Stimulated activated CD8-positive, alpha-beta memory T cell treated with anti-CD3 and anti-CD28 coated beads, Interleukin-12 subunit alpha, Interleukin-12 subunit beta, amount 100 ng/mL, for 1 hour (primary cell): Measurements from ENCODE around the gene C20orf141.
"Not testable (repeated sequence)": the region's sequence is repeated elsewhere in the genome, so short reads cannot be mapped to it uniquely, and the experiment has no call there.

ENCODE experiments used
- DNase-seq: peaks from one replicate; pipeline ENCODE4 v3.0.0-alpha.2; 2020; ENCODE audit warnings: low read depth

The C20orf141 gene

DNA sequence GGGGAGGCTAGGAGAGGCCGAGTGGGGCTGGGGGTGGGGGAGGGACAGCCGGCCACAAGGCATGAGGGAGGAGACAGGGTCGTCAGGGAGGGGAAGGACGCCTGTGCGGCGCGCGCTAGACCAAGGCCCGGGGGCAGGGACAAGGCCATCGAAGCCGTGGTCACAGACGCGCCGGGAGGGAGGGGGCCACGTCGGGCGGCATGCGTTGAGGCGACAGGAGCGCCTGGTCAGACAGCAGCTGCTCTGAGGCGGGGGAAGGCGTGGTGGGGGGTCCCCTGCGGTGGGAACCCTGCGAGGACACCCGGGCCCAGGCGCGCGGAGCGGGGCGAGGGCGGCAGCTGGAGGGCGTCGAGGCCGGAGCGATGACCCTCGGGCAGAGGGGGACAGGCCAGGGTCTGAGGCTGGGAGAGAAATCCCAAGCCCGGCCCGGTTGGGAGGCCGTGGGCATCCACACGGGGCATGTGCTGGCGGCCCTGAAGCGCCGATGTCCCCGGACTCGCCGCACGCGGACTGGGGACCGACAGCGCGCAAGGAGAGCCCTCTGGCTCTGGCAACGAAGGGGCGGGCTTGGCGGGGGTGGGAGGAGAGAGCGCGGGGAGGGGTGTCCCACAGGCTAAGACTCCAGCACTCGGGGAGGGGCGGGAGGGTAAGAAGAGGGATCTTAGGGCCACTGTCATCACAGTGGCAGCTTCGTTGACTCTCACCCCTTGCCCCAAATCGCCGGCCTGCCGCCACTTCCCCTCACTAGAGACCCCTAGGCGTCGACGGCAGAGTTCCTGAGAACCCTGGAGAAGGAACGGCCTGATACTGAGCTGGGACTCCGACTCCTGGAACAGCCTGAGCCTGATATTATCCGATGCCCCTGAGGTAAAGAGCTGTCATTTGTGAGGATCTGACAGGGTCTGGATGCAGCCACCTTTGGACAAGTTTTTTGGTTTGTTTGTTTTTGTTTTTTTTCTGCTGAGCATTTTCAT lies 6.4 kb downstream of the C20orf141 start:
- no peak for DNase-seq

DNA sequence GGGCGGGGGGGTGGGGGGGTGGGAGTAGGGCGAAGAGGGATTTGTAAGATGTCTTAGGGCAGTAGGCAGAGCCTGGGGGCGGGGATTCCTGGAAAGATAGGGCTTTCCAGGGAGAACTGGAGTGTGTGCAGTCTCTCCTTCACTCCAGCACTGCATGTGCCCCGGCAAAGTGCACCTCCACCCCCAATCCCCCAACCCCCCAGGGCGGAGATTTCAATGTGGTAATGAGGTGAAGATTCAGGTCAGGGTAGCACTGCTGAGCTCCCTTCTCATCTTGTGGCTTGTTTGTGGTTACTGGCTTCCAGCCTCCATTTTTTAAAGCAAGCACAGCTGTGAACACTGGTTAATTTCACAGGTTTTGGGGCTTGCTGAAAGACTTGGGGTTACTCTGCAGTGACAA lies 7.3 kb downstream of the C20orf141 start:
- DNase-seq, result no peak

DNA sequence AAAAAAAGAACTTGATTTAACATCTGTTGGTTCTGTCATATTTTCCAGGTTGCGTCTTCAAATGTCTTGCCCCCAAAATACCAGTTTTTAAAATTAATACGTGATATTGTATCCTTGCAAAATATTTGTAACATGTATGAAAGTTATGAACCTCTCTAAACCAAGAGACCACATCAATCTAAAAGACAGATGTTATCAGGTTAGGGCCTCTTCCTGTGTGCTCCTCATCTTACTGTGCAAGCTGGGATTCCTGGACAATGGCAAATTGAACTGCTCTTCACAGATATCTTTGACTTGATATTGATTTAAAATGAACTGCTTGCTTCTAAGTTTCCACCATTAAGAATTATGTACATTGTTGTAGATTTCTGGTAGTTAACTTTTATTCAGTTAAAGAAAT lies 11.0 kb downstream of the C20orf141 start:
- DNase-seq, result no peak

DNA sequence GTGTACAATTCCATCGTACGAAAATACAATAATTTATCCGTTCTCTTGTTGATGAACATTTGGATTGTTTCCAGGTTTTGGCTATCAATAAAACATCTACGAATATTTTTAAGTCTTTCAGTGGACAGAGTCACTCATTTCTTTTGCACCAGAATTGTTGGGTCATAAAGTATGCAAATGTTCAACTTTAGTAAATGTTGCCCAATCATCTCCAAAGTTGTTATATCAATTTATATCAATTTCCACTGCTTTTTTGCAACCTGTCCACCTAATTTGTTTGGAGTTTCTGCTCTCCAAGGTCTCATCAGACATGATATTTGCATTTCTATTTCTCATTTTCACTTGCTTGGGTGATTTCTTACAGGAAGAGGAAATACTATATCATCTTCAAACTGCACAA lies 11.9 kb downstream of the C20orf141 start:
- no peak for DNase-seq

DNA sequence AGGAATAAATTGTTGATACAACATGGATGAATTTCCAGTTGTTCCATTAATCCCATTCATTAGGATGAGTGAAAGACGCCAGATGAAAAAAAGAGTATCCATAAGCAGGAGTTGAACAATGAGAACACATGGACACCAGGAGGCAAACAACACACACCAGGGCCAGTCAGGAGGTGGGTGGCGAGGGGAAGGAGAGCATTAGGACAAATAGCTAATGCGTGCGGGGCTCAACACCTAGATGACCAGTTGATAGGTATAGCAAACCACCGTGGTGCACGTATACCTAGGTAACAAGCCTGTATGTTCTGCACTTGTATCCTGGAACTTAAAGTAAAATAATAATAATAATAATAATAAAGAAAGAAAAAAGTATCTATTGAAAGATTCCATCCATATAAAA lies 14.6 kb downstream of the C20orf141 start:
- no peak for DNase-seq

DNA sequence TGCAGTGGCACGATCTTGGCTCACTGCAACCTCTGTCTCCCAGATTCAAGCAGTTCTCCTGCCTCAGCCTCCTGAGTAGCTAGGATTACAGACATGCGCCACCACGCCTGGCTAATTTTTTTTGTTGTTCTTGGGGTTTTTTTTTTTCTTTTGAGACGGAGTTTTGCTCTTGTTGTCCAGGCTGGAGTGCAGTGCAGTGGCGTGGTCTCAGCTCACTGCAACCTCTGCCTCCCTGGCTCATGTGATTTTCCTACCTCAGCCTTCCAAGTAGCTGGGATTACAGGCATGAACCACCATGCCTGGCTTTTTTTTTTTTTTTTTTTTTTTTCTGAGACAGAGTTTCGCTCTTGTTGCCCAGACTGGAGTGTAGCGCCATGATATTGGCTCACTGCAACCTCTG lies 16.4 kb downstream of the C20orf141 start:
- not testable (repeated sequence) for DNase-seq

DNA sequence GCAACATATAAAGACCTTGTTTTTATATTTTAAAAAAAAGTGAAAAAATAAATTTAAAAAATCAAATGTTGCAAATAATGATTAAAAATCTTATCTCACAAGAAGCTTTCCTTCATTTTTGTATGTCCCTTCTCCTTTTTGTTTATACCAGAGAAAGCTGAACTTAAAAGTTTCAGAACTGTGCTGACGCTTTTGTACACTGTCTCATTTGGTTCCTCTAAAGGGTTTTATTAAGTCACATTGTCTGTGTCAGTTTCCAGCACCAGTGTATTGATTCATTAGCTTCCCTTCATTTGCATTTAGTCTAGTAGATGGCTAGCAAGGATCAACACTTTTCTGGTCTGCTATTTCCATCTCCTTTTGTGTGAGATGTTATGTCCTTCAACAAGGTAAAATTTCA lies 19.0 kb downstream of the C20orf141 start:
- DNase-seq, result no peak

DNA sequence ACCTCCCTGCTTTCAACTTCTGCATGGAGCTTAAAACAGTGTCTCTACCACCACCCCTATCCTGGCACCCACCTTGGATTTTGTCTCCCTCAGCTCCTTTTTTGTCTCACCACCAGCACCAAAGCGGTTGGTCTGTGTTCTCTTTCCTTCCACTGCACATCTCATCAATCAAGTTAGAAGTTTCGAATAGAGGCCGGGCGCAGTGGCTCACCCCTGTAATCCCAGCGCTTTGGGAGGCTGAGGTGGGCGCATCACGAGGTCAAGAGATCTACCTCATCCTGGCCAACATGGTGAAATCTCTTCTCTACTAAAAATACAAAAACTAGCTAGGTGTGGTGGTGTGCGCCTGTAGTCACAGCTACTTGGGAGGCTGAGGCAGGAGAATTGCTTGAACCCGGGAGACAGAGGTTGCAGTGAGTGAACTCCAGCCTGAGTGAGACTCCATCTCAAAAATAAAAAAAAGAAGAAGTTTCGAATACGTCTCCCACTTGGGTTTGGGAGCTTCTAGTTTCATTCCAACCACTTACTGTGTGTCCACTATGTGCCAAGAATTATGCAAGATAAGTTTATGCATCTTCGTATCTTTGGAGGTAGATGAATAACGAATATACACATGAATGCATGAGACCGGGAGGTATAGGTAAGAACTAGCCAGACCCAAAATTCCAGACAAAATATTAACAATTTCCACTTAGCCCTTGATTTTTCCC lies 19.8 kb downstream of the C20orf141 start:
- no peak for DNase-seq

DNA sequence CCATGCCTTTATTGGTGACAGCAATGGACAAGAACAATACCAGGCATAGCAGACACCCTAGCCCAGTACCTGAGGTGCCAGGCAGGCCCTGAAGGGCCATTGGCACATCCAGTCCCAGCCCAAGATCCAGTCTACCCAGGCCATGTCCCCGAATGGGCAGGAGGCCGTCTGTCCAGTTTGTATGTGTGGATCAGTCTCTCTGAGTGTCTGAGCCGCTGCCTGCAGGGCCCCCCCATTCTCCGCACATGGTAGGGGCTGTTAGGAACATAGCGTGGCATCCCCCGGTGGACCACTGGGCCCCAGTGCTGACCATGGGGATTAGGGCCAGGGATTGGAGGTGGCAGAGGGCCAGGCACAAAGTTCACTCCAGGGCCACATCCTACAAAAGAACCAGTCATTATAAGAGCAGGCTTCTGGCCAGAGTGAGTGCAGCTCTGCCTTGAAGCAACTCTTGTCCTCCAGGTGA lies 20.6 kb downstream of the C20orf141 start:
- no peak for DNase-seq

DNA sequence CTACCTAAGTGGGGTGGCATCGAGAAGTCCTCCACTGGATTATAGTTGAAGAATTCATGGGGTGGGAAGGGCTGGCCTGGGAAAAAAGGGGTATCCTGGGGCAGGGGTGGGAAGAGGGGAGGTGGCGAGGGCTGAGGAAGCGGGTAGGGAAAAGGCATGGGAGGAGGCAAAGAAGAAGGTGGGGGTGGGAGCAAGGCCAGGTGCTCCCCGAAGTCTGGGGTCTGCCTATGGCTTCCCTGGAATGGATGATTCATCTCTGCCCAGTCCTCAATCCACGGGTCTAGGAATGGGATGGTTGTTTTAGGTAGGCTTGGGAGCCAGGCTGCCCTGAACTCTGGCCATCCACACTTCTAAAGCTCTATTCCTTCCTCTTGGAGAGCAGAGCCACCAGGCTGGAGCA lies 21.2 kb downstream of the C20orf141 start:
- DNase-seq, result no peak

DNA sequence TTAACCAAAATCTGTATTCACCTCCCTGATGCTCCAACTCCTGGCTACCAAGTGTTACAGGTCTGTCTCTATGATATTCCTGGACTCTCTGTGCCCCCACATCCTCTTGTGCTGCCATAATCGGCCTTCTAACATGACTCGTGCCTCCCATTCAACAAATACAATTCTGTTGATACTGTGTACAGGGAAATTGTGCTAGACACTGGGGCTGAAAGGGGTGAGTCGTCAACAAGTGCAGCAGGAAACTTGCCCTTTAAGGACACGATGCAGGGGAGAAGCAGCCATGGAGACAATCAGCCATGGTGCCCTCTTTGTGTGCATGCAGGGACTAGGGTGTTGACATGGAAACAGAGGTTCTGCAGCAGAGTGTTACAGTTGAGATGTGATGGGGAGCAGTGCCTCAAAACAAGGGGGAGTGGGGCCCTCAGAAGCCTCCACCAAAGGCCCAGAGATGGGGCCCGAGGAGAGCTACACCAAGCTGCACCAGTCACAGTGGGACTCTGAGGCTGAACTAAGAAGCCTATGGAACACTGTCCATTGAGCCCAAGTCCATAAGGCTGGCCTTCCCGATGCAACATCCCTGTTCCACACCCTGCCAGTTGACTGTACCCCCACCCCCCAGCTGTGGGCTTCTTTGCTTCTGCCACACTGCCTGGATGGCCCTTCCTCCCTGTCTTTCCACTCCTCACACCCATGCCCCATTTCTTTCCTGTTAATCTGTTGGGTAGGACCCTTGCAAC lies 22.6 kb downstream of the C20orf141 start:
- DNase-seq, result no peak

DNA sequence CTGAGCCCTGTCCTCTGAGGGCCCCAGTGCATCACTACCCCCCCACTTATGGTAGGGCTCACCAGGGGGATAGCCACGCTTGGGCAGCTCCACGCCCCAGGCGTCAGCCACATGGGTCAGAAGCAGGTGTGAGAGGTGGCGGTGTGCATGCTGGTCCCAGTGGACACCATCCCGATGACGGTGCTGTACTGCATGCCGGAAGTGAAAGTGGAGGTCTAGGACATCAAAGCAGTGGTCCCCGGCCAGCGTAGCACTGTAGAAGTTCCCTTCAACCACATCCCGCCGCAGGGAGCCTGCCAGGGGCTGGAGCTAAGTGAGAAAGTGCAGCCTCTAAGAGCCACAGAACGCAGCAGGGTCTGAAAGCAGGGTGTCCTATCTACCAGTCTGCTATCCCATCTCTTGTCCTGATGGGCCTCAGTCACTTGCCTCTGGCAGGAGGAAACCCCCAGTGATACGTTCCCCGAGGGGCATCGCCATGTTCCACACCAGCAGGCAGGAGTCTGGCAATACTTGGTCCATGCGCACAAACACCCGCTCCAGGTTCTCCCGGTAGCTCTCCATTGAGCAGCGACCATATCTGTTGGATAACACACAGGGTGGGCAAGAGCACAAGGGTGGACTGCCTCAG lies 23.5 kb downstream of the C20orf141 start:
- no peak for DNase-seq

DNA sequence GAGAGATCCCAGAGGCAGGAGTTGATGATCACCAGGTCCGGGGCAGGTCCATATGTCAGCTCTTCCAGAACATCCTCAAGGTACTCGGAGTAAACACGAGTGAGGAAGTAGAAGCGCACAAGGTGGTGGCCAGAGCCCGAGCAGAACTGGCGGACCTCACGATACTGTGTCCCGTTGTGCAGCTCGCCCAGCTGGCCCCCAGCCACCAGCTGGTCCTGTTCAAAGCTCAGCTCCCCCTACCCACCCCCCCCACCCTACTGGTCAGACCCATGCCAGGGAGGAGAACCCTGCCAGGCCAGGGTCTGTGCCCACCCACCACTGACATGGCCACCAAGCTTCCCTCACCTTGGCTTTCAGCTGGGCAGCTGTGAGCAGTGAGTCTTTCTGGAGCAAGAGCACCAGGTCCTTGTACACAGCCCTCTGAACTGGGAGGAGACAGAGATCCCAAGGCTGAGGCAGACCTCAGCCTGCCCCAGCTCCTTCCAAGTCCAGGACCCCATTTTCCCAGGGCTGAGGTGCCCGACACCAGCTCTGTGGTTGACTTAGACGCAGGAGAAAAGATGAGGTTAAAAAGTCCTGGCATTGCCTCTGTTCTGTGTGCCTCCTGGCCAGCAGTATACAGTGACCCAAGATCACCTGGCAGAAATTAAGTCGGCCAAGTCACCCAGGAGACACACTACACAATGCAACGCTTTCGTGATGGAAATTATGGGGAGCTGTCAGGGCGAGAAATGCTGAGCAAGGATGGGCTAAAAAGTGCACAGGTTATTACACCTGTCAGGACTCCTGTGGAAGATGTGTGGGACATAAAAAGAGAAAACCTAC lies 24.3 kb downstream of the C20orf141 start:
- DNase-seq, result no peak

DNA sequence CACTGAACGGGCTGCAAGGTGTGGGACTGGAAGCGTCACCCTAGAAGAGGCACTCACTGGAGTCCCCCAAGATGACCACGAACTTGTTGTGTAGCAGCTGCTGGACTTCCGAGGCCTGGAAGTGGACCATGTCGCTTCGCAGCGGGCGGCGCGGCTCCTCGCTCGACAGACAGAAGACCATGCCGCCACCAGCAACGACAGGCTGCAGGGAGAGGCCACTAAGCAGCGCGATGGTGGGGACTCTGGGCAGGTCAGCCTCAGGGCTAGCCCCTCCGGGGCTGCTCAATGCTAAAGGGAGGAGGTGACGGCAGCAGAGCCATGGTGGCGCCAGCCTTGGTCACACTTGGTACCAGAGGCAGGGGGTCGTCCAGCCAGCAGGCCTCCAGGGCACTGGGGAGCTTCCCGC lies 24.9 kb downstream of the C20orf141 start:
- no peak for DNase-seq

DNA sequence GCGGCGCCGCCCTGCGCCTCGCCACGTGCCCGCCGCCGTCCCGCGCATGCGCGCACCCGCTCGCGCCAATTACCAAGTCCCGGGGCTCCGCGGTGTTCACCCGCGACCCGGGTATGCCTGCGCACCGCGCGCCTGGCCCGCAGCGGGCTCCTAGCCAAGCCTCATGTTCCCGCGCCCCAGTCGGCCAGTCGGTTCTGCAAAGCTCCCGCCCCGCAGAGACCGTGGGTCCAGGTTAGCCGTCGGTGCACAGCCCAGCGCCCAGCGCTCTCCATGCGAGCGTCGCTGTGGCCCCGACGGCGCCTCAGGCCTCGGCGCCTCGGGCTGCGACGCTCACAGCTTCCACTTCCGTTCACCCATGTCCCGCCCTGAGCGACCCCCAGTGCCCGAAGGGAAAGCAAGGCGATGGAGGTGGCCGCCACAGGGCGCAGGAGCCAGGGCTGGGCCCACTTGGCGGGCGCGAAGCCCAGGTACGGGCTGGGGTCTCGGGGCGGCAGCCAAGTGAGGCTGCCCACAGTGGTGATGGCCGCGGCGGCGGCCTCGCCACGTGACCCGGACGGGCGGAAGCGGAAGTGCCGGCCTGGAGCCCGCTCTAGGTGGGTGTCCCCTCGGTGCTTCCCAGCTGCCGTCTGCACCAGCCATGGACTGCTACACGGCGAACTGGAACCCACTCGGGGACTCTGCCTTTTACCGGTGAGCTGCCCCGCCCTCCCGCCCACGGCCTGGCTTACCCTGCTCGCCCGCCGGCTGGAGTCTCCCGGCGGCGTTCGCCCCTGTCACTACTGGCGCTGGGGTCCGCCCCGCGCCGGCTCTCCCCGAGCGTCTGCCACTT lies 25.6 kb downstream of the C20orf141 start, which contains the start of the genes PCED1A and VPS16:
PCED1A (minus strand) TSS at position 518 of the 829 bp plus-strand sequence. CDS start 743 bp downstream, outside the sequence.
VPS16 (plus strand) TSS at position 608 of the 829 bp plus-strand sequence; CDS start at position 638, 30 bp downstream.
- peak; percentile 73 for DNase-seq

DNA sequence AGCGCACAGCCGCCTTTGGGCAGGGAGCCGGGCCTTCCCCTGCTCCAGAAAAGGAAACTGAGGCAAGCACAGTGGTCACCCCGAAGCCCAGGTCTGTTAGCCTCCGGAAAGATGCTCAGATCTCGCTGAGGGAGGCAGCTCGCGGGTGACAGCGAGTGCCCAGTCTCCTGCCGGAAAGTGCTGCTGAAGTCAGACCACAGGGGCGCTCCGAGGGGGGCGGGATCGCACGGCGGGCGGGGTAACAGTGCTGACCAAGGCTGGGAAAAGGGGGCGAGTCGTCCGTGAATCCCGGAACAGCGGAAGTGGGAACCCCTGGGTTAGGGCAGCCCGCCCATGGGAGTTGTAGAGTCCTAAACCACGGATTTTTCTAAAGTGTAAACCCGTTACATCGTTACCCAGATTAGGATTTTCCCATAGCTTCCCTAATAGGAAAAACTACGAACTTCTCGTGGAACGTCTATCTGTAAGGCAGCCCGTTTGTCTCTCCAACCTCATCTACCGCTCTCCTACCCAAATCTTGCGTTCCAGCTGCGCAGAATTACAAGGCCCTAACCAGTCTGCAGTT lies 26.3 kb downstream of the C20orf141 start:
- no peak for DNase-seq

DNA sequence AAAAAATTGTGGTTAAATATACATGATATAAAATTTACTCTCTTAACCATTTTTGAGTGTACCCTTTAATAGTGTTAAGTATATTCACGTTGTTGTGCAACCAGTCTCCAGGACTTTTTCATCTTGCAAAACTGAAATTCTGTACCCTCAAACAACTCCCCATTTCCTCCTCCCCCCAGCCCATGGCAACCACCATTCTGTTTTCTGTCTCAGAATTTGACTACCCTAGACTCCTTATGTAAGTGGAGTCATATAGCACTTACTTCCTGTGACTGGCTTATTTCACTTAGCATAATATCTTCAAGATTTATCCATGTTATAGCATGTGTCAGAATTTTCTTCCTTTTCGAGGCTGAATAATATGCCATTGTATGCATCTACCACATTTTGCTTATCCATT lies 30.8 kb downstream of the C20orf141 start:
- no peak for DNase-seq

DNA sequence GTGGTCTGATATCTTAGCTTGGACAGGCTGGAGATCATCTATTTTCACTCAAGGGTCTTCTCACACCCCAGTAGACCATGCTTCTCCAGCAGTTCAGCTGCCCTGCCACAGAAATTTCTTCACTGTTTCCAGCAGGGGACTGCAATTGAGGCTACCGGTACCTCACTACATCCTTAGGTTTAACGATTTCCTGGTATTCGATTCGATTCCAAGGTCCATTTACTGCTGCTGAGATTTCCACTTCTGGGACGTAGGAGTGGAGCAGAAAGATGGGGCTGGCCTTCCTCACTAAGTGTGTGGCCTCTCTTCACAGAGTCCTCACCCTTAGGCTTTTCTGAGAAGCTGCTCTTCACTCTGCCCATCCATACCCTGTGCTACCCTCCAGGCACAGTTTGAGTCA lies 31.9 kb downstream of the C20orf141 start:
- DNase-seq, result no peak

DNA sequence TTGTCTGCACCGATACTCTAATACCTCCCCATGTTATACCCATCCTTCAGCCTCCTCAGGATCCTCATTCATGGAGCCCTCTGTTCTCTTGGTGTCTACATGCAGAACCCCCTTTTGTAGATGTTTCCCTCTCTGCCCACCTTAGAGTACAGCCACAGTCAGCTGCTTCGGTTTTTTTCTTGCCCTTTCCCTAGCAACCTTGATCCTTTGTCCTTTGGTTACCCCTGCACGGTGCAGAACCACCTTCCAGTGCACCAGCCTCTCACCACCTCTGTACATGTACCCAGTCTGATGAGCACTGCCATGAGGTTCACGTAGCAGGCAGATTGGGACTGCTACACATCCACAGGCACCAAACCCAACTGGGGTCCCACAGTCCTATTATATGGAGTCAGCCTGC lies 33.0 kb downstream of the C20orf141 start:
- DNase-seq, result no peak

DNA sequence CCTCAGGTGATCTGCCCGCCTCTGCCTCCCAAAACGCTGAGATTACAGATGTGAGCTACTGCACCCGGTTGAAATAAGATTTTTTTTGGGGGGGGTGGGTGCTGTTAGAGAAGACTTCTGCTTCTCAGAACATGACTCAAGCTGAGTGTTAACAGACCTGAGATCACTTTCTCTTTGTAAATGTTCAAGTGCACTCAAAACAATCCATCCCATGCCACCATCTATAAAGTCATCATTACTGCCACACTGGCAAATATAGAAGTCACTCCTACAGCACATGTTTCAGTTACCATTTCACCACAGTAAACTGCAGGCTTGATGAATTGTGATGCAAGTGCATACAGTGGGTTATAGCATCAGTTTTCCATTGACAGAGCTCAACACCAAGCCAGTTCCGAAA lies 34.7 kb downstream of the C20orf141 start:
- DNase-seq, result no peak
